ENCODE results near the gene EPS15.
A peak's percentile ranks its signal among the peaks of the same experiment; 100 is the strongest.

EPS15 gene

DNA sequence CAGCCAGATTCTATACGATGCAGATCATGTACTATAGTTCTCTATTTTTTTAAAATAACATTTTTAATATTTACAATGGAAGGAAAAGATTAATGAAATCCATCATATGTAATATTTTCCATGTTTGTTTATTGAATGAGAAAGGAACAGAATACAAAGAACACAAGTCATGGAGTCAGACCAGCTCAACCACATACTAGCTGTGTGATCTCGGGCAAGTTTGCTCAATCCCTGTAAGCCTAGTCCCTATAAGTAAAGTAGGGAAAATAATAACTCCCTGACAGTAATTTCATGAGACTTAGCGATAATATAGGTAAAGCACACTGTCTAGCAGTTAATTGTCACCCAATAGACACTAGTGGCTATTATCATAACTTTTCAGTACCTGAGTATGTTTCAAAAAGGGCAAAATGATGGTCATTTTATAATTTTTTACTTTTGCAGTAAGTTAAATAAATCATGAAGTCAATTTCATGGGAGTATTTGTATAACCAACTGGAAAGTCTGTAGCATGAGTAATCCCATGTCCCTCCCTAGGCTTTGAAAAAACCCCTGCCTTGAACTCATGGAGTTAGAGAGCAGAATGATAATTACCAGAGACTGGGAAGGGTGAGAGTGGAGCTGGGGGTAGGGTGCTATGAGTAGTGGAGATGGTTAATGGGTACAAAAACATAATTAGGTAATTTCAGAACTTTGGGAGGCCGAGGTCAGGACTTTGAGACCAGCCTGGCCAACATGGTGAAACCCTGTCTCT is 37.0 kb upstream of the EPS15 start:
- ATAC-seq (replicated peaks) (no peak), DNase-seq (no peak)
- Mint-ChIP-seq H3K9me3 (no peaks in the 10 kb centered on the region), H3K4me1 (ENCODE audit: low read depth in 2 of 2) (no peaks in the 10 kb centered on the region), H3K4me3 (no peak overlapping the region), H3K36me3 (ENCODE audit: insufficient read depth) (no peaks in the 10 kb centered on the region), H3K27ac (no peak overlapping the region), H3K27me3 (peaks cover 15 to 19% of the 10 kb centered on the region in 2 donors)

DNA sequence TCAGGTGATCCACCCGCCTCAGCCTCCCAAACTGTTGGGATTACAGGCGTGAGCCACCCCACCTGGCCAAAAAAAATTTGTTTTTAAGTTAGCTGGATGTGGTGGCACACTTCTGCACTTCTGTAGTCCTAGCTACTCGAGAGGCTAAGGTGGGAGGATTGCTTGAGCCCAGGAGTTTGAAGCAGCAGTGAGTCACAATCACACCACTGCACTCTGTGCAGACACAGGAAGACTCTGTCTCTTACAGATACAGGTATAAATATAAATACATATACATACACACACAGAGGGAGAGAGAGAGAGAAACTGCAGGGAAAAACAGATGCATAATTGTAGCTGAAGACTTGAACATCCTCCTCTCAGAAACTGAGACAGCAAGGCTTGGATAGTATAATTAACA is 34.8 kb upstream of the EPS15 start:
- H3K36me3 Mint-ChIP-seq (ENCODE audit: insufficient read depth), result no peaks in the 10 kb centered on the region
- DNase-seq (no peak), ATAC-seq (replicated peaks) (no peak)
- H3K27ac Mint-ChIP-seq, result no peak overlapping the region
- peaks cover 10 to 13% of the 10 kb centered on the region in 2 donors for H3K27me3 Mint-ChIP-seq
- peaks cover 3 to 4% of the 10 kb centered on the region in 2 donors for H3K4me1 Mint-ChIP-seq (ENCODE audit: low read depth in 2 of 2)
- no peak overlapping the region for H3K4me3 Mint-ChIP-seq
- H3K9me3 Mint-ChIP-seq, result no peaks in the 10 kb centered on the region

DNA sequence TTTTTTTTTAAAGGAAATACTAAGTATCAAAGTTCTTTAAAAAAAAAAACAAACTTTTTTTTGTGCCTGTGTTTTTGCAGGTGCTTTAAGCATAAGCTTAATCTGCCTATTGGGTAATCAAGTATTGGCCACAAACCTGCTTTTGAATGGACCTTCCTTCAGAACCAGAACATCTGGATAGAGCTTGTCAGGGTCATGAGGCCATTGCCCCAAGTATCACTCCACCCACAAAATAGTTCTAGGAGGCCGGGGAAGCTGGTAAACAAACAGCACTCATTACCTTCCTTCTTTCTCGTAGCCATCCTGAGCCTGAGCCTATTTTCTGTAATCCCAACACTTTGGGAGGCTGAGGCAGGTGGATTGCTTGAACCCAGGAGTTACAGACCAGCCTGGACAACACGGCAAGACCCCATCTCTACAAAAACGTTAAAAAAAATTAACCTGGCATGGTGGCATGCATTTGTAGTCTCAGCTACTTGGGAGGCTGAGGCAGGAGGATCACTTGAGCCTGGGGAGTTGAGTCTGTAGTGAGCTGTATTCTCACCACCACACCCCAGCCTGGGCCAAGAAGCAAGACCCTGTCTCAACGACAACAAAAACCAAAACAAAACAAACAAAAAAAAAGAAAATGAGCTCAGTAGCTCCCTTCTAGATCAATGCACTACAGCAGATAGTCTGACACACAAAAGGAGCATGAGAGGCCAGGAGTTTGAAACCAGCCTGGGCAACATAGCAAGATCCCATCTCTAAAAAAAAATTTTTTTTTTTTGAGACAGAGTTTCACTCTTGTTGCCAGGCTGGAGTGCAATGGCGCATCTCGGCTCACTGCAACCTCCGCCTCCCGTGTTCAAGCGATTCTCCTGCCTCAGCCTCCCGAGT is 34.1 kb upstream of the EPS15 start:
- H3K36me3 Mint-ChIP-seq (ENCODE audit: insufficient read depth), result no peaks in the 10 kb centered on the region
- peaks cover 9 to 10% of the 10 kb centered on the region in 2 donors for H3K4me1 Mint-ChIP-seq (ENCODE audit: low read depth in 2 of 2)
- H3K27ac Mint-ChIP-seq, result no peak overlapping the region
- H3K9me3 Mint-ChIP-seq, result no peaks in the 10 kb centered on the region
- ATAC-seq (replicated peaks) (no peak), DNase-seq (no peak)
- peaks cover 2 to 6% of the 10 kb centered on the region in 2 donors for H3K27me3 Mint-ChIP-seq
- H3K4me3 Mint-ChIP-seq, result no peak overlapping the region

- Mint-ChIP-seq H3K27me3 (no peaks in the 10 kb centered on the region), H3K36me3 (ENCODE audit: insufficient read depth) (no peaks in the 10 kb centered on the region)
Observed at GRCh38 chr1:51551848-51552296, 32.8 kb upstream of the EPS15 start.

GRCh38 chr1:51551081-51551480 is 32.0 kb upstream of the EPS15 start:
- Mint-ChIP-seq H3K4me3 (no peak overlapping the region), H3K36me3 (ENCODE audit: insufficient read depth) (no peaks in the 10 kb centered on the region), H3K9me3 (no peaks in the 10 kb centered on the region), H3K27ac (no peak overlapping the region), H3K4me1 (ENCODE audit: low read depth in 2 of 2) (peaks cover 9 to 10% of the 10 kb centered on the region in 2 donors), H3K27me3 (no peaks in the 10 kb centered on the region)
- ATAC-seq (replicated peaks) (no peak), DNase-seq (no peak)

More at GRCh38 chr1:51551848-51552296, 32.8 kb upstream of the EPS15 start:
- Mint-ChIP-seq H3K4me3 (no peak overlapping the region), H3K4me1 (ENCODE audit: low read depth in 2 of 2) (peaks cover 9 to 10% of the 10 kb centered on the region in 2 donors), H3K9me3 (no peaks in the 10 kb centered on the region), H3K27ac (no peak overlapping the region)
- no peak for ATAC-seq (replicated peaks)
- no peak for DNase-seq

DNA sequence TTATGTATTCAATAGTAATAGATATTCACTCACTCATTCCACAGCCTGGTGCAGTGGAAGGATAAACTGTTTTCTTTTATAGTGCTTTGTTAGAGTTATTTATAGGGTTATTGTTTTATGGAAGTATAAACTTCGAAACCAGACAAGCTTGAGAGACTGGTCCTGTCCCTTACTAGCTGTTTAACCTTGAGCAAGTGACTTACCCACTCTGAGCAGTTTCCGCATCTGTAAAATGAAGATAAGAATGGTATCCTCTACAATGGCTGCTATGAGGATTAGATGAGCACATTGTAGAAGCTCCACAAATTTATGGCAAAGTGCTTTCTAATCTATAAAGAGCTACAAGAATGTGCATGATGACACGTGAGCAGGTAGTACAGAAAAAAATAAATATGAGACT is 30.8 kb upstream of the EPS15 start:
- no peak overlapping the region for H3K4me3 Mint-ChIP-seq
- no peak for DNase-seq

DNA sequence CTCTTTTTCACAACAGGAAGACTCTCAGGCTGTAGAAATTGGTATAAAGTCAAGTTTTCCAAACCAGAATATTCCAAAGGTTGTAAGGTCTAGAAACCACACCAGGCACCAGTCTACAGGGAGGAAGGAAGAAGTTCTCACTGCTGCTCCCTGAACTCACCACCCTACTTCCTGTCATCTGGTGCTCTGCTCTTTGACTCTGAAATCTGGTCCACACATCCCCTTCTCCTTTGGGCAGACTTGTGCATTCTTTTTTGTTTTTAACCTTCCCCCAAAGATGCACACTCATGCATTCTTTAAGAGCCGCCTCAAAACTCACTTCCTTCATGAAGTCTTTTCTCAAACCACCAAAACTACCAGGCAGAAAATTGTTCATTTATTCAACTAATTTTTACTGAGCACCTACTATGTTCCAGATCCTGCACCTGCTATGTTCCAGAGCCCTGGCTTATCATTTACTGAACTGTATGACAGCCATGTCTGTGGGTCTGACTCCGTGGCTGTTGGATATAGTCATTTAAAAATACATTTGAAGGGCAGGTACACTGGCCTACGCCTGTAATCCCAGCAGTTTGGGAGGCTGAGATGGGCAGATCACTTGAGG is 30.1 kb upstream of the EPS15 start:
- no peaks in the 10 kb centered on the region for H3K36me3 Mint-ChIP-seq (ENCODE audit: insufficient read depth)
- H3K9me3 Mint-ChIP-seq, result no peaks in the 10 kb centered on the region
- H3K4me3 Mint-ChIP-seq, result no peak overlapping the region
- no peak for DNase-seq
- no peaks in the 10 kb centered on the region for H3K27me3 Mint-ChIP-seq
- peak overlapping the region in 1 of 2 donors; percentile 65 for H3K27ac Mint-ChIP-seq
- peaks cover 9 to 10% of the 10 kb centered on the region in 2 donors for H3K4me1 Mint-ChIP-seq (ENCODE audit: low read depth in 2 of 2)
- peak; percentile 56 for ATAC-seq (replicated peaks)

More for the DNA sequence above, 30.8 kb upstream of the EPS15 start:
- H3K36me3 Mint-ChIP-seq (ENCODE audit: insufficient read depth), result no peaks in the 10 kb centered on the region
- no peak overlapping the region for H3K27ac Mint-ChIP-seq
- H3K4me1 Mint-ChIP-seq (ENCODE audit: low read depth in 2 of 2), result peaks cover 9 to 10% of the 10 kb centered on the region in 2 donors
- ATAC-seq (replicated peaks), result no peak
- H3K27me3 Mint-ChIP-seq, result no peaks in the 10 kb centered on the region
- H3K9me3 Mint-ChIP-seq, result no peaks in the 10 kb centered on the region

GRCh38 chr1:51543858-51544257 is 24.8 kb upstream of the EPS15 start:
- ATAC-seq (replicated peaks) (no peak), DNase-seq (no peak)
- H3K36me3 Mint-ChIP-seq (ENCODE audit: insufficient read depth), result no peaks in the 10 kb centered on the region
- no peaks in the 10 kb centered on the region for H3K27me3 Mint-ChIP-seq
- H3K27ac Mint-ChIP-seq, result no peak overlapping the region
- peaks cover 5 to 6% of the 10 kb centered on the region in 2 donors for H3K4me1 Mint-ChIP-seq (ENCODE audit: low read depth in 2 of 2)
- no peaks in the 10 kb centered on the region for H3K9me3 Mint-ChIP-seq
- H3K4me3 Mint-ChIP-seq, result no peak overlapping the region

DNA sequence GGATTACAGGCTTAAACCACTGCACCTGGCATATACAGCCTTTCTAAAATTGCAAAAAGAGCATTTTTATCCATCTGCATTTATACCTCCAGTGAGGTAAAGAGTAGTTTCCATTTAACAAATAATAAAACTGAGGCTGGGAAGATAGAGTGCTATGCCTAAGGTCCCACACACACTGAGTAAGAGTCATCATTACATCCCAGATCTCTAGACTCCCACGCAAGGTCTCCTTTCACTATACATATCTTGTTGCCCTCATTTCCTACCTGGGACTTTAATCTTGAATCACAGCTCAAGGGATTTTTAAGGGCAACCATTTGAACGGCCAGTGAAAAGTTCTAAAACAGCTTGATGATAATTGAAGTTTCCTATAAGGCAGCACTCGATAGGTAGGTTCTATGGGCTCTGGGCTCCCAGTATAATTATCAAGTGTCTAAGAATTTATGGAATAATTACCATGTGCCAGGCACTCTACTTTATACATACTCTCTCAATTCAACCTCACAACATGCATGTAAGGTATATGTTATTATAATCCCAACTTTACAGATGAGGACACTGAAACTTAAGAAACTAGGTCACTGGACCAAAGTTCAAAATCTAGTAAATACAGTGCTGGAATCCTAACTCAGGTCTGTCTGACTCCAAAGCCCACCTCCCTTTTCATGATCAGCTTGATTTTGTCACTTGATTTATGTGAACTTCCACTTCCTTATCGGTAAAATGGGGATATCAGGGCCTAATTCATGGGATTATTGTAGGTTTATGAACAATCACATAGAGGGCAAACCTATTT is 23.3 kb upstream of the EPS15 start:
- ATAC-seq (replicated peaks) (no peak), DNase-seq (no peak)
- H3K27me3 Mint-ChIP-seq, result no peaks in the 10 kb centered on the region
- H3K4me3 Mint-ChIP-seq, result no peak overlapping the region
- no peak overlapping the region for H3K27ac Mint-ChIP-seq
- H3K4me1 Mint-ChIP-seq (ENCODE audit: low read depth in 2 of 2), result no peaks in the 10 kb centered on the region
- H3K36me3 Mint-ChIP-seq (ENCODE audit: insufficient read depth), result no peaks in the 10 kb centered on the region
- no peaks in the 10 kb centered on the region for H3K9me3 Mint-ChIP-seq

- Mint-ChIP-seq H3K27ac (no peak overlapping the region), H3K27me3 (no peaks in the 10 kb centered on the region), H3K4me1 (ENCODE audit: low read depth in 2 of 2) (no peaks in the 10 kb centered on the region), H3K9me3 (no peaks in the 10 kb centered on the region), H3K4me3 (no peak overlapping the region), H3K36me3 (ENCODE audit: insufficient read depth) (no peaks in the 10 kb centered on the region)
- ATAC-seq (replicated peaks) (no peak), DNase-seq (no peak)
Observed at GRCh38 chr1:51541313-51542050, 22.4 kb upstream of the EPS15 start.

GRCh38 chr1:51537568-51537967 is 18.5 kb upstream of the EPS15 start:
- peak overlapping the region in 1 of 2 donors; percentile 54 for H3K27ac Mint-ChIP-seq
- no peaks in the 10 kb centered on the region for H3K9me3 Mint-ChIP-seq
- no peak overlapping the region for H3K4me3 Mint-ChIP-seq
- H3K27me3 Mint-ChIP-seq, result no peaks in the 10 kb centered on the region
- no peak for ATAC-seq (replicated peaks)
- H3K4me1 Mint-ChIP-seq (ENCODE audit: low read depth in 2 of 2), result peaks cover 0 to 5% of the 10 kb centered on the region in 2 donors
- DNase-seq, result no peak
- H3K36me3 Mint-ChIP-seq (ENCODE audit: insufficient read depth), result no peaks in the 10 kb centered on the region

DNA sequence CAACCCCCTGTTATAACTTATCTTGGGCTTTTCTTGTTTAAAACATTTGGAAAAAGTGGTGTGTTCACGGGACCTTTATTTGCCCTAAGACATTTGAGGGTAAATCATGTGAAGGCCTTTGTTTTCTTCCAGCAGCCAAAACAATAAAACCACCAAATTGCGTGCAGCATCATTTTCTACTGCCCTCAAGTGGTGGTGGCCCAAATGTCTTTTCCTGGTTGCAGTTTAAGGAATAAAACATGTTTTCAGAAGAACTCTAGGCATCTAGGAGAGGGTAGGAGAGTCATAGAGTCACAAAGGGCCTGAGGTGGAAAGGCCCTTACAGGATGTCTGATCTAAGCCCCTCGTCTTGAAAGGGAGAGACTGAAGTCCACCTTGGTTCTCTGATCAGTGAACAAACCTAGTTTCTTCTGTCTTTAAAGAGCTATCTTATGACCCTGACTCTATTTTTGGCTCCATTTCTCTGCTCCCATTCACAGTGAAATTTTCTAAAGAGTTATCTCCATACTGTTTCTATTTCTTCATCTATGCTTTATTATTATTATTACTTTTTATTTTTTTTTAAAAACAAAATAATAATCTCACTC is 16.0 kb upstream of the EPS15 start:
- ATAC-seq (replicated peaks), result peak; percentile 77
- no peaks in the 10 kb centered on the region for H3K9me3 Mint-ChIP-seq

More for the DNA sequence above, 16.0 kb upstream of the EPS15 start:
- peak; percentile 48 to 63 (median 50) for DNase-seq
- H3K27ac Mint-ChIP-seq, result peak overlapping the region; percentile 39 to 88
- H3K27me3 Mint-ChIP-seq, result no peaks in the 10 kb centered on the region
- H3K4me3 Mint-ChIP-seq, result peak overlapping the region in 1 of 2 donors; percentile 28
- peaks cover 0 to 5% of the 10 kb centered on the region in 2 donors for H3K4me1 Mint-ChIP-seq (ENCODE audit: low read depth in 2 of 2)
- no peaks in the 10 kb centered on the region for H3K36me3 Mint-ChIP-seq (ENCODE audit: insufficient read depth)
